GM19468 (cell line): ENCODE measurements around the gene GHSR.

Source experiments
- ATAC-seq: cut with Tn5 transposase; IDR thresholded peaks from one replicate; pipeline ENCODE4 v1.9.1; 2021; ENCODE audit warnings: mild to moderate bottlenecking, moderate library complexity, moderate number of reproducible peaks; ENCODE audit not compliant: unreplicated experiment; ENCODE audit errors: extremely low read depth

GHSR gene

GRCh38 chr3:172441581-172441980 is 6.7 kb downstream of the GHSR start:
- no peak for ATAC-seq

- no peak for ATAC-seq
These were observed 10.1 kb downstream of the GHSR start for GRCh38 chr3:172438186-172438585.

GRCh38 chr3:172437713-172438112 is 10.5 kb downstream of the GHSR start:
- no peak for ATAC-seq

GRCh38 chr3:172415323-172415722 is 32.9 kb downstream of the GHSR start:
- no peak for ATAC-seq

GRCh38 chr3:172411478-172411947 is 36.7 kb downstream of the GHSR start:
- no peak for ATAC-seq

- no peak for ATAC-seq
These were observed 37.4 kb downstream of the GHSR start for GRCh38 chr3:172410702-172411477.

- no peak for ATAC-seq
These were observed 40.4 kb downstream of the GHSR start for GRCh38 chr3:172407872-172408271.

GRCh38 chr3:172405914-172406313 is 42.3 kb downstream of the GHSR start:
- ATAC-seq = no peak

GRCh38 chr3:172404237-172404962 is 43.9 kb downstream of the GHSR start:
- ATAC-seq = no peak

- ATAC-seq = no peak
These were observed 45.2 kb downstream of the GHSR start for GRCh38 chr3:172402892-172403643.

GRCh38 chr3:172402090-172402489 is 46.2 kb downstream of the GHSR start:
- no peak for ATAC-seq

GRCh38 chr3:172398484-172398883 is 49.8 kb downstream of the GHSR start:
- no peak for ATAC-seq

GRCh38 chr3:172397716-172398405 is 50.4 kb downstream of the GHSR start:
- no peak for ATAC-seq

GRCh38 chr3:172396400-172396799 is 51.9 kb downstream of the GHSR start:
- no peak for ATAC-seq

GRCh38 chr3:172394692-172395091 is 53.6 kb downstream of the GHSR start:
- no peak for ATAC-seq
